Prostate gland (tissue), 2 donors: ENCODE data around the gene SIGLEC8.

Source experiments
- POLR2A ChIP-seq: fragments of 450-650 bp; IDR thresholded peaks from one replicate; pipeline ENCODE4 v1.6.1; 2016; ENCODE audit warnings: antibody characterized with exemption, mild to moderate bottlenecking
- POLR2AphosphoS5 ChIP-seq: sonication (generic); formaldehyde crosslinking; IDR thresholded peaks from one replicate; pipeline ENCODE4 v1.6.1; 2017; ENCODE audit warnings: antibody characterized with exemption
- TF ChIP-seq, protein P1 (sequence below), 4 experiments: fragments of 200-600 bp in 2 of 4; fragments of 450-650 bp in 2 of 4; sonication (generic) in 2 of 4; IDR thresholded peaks; 1 replicate in 3 of 4; 2 replicates in 1 of 4; pipeline ENCODE4 v1.5.1; 2016 to 2019; ENCODE audit warnings: antibody characterized with exemption in 4 of 4, mild to moderate bottlenecking in 2 of 4, moderate library complexity in 2 of 4

DNA sequence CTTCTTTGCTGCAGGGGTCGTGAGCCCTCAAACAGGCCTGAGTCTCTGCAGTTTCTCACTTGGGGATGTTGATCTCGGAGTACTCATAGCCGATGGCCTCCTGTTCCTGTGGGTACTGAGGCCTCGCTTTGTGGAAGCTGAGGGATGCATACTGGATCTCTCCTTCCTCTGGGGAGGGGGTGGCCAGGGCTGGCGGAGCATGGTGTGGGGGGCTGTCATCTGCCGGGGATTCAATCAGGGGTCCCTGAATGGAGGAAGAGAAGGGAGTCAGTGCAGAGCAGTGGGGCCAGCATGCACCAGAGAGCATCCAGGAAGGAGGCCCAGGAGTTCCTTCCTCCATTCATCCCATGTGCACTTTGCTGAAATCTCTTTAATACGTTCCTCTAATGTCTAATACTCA lies 33.3 kb upstream of the SIGLEC8 start:
- no peak for TF ChIP-seq POLR2A
- TF ChIP-seq, protein P1, sequence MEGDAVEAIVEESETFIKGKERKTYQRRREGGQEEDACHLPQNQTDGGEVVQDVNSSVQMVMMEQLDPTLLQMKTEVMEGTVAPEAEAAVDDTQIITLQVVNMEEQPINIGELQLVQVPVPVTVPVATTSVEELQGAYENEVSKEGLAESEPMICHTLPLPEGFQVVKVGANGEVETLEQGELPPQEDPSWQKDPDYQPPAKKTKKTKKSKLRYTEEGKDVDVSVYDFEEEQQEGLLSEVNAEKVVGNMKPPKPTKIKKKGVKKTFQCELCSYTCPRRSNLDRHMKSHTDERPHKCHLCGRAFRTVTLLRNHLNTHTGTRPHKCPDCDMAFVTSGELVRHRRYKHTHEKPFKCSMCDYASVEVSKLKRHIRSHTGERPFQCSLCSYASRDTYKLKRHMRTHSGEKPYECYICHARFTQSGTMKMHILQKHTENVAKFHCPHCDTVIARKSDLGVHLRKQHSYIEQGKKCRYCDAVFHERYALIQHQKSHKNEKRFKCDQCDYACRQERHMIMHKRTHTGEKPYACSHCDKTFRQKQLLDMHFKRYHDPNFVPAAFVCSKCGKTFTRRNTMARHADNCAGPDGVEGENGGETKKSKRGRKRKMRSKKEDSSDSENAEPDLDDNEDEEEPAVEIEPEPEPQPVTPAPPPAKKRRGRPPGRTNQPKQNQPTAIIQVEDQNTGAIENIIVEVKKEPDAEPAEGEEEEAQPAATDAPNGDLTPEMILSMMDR (IDR thresholded peaks at IDR 0.05): no peak
- no peak for TF ChIP-seq POLR2AphosphoS5
